ENCODE data around the gene UBD.
A peak's percentile ranks its signal among the peaks of the same experiment; 100 is the strongest.

UBD gene

DNA sequence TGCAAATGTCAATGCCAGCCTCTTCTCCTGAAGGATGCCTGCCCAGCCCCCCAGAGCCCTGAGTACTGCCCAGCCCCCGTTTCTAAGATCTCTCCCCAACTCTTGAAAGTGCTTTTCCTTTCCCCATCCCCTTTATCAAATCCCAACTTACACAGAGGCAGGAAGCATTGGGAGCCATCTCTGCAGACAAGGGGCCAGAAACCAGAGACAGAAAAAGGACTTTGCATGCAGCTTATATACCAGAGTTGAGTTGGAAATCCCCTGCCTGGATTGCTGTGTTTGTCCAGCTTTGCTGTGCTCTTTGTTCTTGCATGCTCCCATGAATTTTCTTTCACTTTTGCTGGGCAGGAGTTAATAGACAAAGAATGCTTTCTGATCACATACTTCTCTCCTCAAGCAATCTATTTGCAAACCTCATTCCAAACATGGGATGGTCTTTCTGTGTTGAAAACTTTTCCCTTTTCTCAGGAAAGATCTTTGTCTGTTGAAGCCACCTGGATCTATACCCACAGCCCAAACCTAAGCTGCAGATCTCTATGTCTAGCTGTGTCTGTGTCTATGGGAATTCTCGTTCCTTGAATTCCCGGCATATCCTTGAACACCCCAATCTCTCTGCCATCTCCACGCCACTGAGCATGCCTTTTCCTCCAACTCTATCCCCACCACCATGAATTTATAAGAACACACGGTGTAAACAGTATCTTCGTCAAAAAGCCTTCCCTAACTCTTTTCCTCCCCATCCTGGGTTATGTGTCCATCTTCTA, at the start of gene UBD:
UBD (minus strand) TSS at position 209 of the 764 bp plus-strand sequence; CDS start at position 178, 31 bp downstream.
- peak; percentile 2 for DNase-seq

DNA sequence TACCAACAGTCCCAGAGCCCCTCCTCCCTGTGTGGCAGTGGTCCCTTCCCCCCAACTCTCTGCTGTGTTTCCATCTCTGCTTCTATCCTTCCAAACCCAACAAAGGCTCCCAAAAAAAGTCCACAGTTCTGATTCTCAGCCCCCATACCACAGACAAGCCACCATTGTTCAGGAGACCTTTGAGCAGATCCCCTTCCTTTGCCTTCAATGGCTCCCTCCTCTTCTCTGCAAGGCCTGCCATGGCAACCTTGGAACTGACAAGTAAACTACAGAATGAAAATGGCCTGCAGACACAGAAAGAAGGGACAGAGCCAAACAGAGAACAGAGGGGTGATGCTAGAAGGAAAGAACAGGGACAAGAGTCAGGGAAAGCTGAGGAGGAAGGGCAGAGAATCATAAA, 48.6 kb upstream of the UBD start:
- DNase-seq: no peak

DNA sequence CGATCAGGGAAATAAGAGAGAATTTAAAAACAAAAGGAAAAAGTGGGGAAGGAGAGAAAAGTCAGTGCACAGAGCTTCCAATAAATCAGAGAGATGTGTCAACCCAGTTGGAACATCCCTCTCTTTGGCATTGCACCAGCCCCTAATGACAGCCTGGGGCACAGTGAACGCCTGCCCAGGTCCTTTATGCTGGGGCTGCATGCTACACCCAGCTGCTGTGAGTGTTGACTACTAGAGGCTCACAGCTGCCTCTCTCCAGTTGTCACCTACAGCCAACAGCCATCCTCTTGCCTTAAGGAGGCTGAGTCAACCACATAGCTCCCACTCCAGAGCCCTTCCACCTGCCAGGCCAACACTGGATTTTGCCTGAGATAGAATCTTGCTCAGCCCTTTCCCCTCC, 44.4 kb upstream of the UBD start:
- DNase-seq: no peak

DNA sequence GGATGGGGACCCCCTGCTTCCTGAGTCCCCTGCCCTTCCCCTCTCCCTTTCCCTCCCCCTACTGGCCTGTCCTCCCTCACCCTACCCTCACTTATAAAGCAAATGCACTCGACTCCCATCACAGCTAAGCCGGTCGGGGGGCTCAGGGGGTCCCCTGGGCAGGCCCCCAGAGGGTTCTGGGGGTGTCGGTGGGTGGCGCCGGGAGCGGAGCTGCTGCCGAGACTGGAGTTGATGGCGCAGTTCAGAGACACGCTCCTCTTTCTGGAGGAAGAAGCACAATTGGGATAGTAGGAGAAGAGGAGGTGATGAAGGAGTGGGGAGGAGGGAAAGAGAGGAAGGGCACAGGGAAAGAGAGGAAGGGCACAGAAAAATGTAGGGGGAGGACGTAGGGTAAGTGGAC, 43.9 kb upstream of the UBD start:
- no peak for DNase-seq

DNA sequence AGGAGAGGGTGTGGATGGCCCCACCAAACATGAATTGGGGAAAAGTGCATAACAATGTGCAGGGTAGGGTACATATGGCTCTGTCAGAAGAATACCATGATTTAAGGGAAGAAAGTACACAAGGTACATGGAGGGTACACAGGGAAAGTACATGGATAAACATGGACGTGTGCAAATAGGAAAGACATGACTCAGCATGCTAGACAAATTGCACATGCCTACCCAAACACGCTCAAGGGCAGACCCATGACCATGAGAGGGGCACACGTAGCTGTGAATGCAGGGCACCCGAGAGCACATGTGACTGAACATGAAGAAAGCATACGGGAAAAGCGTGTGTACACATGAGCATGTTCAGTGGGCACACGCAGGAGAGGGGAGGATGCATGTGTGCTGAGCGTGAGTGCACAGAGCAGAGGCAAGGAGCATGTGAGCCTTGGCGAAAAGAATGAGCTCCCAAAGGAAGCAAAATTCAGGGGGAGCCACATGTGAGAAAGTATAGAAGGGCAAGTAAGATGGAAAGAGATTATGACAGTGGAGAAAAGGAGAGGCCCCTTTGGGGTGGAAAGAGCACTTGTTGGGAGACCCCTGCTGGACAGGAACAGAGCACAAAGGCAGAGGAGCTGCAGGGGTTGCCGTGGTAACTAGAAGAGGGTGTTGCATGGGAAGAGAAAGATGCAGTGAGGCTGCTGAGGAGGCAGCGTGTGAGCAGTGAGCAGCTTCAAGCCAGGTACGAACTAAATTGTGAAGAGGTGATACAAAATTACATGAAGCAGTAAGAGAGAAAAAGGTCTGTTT, 43.2 kb upstream of the UBD start:
- DNase-seq: peak; percentile 46

DNA sequence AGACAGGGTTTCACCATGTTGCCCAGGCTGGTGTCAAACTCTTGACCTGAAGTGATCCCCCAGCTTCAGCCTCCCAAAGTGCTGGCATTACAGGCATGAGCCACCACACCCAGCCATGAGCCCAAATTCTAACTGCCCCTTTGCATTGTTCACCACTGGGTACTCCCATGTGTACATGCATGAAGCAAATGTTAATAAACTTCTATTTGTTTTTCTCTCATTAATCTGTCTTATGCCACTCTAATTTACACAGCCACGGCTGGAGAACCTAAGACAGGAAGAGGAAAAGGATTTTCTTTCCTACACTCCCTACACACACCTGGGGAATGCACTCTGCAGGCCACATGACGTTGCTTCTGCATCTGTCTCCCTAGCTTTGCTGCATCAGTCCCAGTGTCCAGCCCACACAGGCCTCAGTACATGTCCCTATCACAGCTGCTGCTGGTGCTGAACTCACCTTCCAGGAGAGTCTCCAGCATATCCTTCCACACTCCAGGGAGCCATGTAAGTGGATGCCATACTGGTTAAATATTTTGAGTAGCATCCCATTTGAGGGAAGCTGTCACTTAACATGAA, 38.7 kb upstream of the UBD start:
- DNase-seq: no peak

DNA sequence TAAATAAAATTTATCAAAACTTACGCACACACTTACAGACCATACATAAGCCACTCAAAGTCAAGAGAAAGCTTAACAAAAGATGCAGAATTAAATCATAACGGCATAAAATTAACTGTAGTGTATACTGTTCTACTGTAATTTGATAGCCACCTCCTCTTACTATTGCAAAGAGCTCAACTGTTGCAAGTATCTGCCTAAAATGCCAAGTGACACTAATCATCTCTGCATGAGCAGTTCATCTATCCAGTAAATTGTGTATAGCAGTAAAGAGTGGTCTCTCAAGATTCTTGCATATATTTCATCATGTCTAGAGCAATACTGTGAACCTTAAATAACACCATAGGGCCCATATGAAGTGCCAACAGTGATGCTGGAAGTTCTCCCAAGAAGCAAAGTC, 37.7 kb upstream of the UBD start:
- no peak for DNase-seq

DNA sequence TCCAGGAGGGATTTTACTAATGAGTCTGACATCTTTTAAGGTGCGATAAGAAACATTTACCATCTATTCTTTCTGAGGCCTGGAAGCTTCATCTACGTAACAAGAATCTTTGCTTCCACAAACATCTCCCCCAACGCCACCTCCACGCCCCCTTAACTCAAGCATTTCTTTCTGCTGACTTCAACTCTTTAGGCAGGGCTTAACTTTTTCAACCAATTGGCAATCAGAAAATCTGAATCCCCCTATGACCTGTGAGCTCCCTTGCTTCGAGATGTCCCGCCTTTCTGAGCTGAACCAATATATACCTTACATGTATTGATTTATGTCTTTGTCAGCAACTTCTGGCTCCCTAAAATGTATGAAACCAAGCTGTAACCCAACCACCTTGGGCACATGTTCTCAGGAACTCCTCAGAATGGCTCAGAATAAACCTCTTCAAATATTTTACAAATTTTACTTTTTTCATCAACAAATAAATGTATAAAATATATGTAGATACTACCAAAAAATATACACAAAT, 36.9 kb upstream of the UBD start:
- no peak for DNase-seq

DNA sequence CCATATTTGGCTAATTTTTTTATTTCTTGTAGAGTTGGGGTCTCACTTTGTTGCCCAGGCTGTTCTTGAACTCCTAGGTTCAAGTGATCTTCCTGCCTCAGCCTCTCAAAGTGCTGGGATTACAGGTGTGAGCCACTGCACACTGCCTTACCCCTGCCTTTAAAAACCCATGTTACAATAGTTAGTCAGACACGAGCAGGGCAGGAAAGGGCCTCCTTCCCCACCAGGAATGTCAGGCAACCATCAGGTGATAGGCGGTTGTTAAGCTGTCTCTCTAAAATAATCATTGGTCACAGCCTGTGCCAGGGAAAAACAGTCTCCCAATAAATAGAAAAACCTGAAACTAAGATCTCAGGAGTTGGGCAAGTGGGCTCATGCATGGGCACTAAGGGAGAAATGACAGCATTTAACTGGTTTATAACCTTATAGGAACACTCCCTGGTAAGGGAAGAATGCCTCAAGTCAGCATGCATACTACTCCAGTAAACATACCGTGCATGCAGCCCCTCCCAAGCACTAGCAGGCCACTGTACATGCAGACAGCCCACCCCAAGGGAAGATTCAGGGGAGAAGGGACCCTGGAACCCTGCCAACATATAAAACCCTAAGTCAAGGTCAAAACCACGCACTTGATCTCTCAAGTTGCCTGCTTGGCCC, 33.8 kb upstream of the UBD start:
- no peak for DNase-seq

DNA sequence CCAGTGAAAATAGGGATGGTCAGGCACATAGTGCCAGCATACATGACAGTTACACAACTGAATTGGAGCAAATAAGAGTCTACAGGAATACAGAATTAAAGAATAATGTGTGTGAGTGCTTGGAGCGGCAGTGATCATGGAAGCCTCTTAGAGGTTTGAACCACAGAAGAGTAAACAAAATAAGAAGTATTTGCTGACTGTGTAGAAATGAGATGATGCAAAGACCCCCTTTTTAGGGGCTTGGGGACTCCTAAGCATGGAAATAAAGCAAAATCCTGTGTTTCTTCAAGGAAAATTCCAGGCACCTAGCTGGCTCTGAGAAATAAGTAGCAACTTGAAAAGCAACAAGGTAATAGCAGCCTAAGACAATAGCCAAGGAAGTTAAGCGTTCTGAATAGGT, 32.1 kb upstream of the UBD start:
- DNase-seq: no peak

DNA sequence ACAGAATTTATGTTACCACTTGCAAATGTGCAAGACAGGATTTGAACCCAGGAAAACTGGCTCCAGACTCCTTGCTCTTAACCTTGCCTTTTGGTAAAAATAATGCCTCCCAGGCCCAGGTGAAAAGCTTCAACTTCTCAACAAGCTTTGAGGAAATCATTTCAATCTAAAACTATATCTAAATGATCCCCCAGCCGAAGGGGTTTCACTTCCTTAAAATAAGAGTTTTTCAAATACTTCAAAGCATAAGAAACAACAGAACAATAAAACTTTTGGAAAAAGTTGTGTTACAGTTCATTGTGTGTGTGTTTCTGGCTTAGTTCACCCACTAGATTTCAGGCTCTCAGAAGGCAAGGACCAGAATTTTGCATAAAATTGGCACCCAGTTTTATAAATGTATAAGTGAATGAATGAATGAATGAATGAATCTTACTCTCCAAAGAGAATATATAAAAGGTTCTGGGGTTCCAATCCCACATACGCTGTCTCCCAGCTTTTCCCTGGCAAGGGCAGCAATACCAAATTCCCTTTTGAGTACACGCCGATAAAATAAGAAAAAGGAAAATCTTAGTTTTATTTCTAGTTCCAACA, 30.8 kb upstream of the UBD start:
- no peak for DNase-seq

DNA sequence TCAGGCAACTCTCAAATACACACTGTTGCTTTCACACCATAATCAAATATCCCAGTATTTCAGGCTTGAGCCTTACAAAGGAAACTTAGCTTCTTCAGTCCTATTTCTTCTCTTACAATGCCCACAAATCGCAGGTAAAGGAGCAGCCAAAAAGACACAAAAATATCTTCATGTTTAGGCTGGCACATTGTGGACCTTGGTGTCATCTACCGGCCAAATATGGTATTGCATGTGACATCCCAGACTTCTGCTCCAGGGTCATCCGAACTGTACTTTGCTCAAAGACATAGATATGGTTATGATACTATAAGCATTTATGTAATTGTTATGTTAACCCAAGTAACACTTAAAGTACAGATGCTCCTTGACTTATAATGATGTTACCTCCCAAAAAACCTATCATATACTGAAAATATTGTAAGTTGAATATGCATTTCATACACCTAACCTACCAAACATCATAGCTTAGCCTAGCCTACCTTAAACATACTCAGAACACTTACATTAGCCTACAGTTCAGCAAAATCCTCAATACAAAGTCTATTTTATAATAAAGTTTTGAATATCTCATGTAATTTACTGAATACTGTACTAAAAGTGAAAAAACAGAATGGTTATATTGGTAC, 30.0 kb upstream of the UBD start:
- DNase-seq: peak; percentile 8

DNA sequence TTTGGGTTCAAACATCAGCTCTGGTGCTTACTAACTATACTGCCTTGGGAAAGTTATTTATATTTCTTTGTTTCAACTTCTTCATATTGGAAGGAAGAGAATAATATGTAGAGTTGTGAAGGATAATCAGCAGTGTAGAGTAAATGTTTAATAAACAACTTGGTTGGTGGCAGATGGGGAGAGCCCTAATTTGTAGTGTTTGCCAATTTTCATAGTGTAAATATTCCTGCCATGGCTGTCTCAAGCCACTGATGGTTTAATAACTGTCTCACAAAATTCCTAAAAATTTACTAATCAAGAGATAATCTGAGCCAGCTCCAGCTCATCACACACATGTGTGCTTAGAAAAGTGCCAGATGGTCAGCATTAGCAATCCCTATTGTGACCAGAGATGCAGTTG, 25.3 kb upstream of the UBD start, which contains the start of gene OR2H2:
OR2H2 (plus strand) TSS at position 301 of the 400 bp plus-strand sequence. CDS start 2,824 bp downstream, outside the sequence.
- DNase-seq: no peak

DNA sequence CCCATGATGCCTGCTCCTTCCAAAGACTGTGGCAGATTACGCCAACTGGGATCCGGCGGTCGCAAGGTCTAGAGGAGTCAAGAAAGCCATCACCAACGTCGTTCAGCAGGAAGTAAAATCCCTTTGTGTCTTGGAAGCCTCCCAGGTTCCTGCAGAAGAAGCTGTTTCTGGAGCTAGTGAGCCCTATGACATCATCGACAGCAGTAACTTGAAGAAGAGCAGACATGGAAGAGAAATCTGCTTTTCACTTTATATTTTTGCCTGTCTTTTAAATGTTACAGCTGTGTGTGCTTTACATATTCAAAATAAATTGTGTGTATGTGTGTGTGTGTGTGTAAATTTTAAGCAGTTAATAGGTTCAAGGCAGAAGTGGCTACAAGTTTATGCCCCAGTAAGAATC, 18.0 kb upstream of the UBD start:
- no peak for DNase-seq

DNA sequence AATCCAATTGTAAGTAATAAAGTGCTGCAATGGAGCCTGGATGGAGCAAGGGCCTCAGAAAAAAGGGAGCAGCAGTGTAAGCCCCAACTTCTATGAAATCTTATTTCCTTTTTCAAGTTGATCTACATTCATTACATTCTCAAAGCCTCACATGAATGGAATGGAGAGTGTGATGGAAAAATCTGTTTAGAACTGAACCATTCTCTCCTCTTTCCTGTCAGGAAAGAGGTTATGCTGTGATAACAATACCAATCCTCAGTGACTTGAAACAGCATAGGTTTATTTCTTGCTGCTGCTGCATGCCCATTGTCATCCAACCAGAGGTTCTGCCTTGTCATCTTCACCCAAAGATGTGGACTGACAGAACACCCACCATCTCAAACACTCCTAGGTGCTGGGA, 16.5 kb upstream of the UBD start:
- DNase-seq: no peak

DNA sequence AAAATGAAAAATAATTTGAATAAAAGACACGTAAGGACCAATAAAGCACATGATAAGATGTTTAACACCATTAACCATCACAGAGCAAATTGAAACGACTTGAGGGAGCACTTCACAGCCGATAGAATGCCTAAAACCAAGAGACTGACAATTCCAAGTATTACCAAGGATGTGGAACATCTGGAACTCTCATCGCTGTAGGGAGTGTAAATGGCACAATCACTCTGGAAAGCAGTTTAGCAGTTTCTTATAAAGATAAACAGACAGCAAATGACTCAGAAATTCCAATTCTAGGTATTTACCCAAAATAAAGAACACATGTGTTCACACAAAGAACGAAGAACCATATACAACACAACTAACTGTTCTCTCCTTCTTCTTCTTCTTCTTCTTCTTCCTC, 8.5 kb upstream of the UBD start:
- DNase-seq: no peak

DNA sequence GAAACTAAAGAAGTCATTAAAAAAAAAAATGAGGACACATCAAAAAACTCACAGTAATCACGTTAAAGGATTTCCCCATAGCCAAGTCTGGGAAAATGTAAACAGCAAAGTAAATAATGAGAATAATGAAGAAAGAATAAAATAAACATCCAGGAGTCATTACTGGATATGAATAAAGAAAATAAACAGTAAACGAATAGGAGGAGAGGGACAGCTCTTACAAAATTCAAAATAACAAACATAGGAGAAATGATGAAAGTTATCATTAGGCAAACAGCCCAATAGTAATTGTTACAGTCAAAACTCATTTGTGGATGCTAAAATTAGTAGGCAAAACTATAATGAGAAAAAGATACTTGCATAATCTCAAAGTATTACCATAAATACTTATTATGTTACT, 8.0 kb upstream of the UBD start:
- DNase-seq: no peak

DNA sequence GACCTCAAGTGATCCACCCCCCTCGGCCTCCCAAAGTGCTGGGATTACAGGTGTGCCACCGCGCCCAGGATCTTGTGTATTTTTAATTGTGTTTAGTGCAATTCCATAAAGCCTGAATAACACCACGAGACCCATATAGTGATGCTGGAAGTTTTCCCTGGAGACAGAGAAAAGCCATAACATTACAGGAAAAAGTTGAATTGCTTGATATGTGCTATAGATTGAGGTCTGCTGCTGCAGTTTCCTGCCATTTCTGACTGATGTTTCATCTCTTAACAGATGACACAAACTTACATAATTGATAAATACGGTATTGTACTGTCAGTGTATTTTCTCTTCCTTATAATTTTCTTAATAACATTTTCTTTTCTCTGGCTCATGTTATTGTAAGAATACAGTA, 7.3 kb upstream of the UBD start:
- no peak for DNase-seq

DNA sequence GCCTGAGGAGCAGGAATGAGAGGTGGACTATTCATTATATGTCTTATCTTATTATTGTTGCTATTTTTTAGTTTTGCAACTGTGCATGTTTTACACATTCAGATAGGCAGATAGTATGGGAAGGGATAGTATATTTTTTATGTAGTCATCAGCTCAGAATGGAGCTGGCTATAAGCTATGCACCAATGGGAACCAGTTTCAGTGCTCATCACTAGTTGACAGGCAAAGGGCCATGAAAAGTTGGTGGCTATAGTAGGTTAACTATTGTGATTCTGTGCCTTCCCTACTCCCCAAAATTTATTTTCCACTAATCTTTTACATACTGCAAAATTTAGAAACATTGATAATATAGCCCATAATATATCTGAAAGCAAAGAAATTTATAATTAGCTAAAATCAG, 5.3 kb upstream of the UBD start:
- DNase-seq: no peak

DNA sequence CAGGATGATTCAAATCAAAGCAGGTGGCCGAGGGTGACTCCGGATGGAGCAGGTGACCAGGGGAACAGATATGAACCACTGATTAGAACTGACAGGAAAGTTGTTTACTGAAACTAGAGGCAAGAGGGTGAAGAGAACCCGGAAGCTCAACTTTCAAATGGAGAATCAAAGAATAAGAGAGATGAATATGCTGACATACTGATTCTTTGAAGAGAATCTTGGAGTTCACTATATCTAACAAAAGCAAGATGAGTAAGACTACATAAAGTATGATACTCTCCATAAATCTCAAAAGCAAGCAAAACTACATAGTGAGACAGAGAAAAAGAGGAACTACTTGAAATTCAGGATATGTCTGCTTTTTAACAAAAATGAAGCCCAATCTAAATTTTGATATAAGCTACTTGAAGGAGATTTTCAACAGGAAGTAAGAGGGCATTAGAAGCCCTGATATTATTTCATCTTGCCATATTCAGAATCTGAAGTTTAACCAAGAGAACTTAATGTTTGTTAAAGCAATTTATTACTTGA, 4.0 kb upstream of the UBD start:
- no peak for DNase-seq

DNA sequence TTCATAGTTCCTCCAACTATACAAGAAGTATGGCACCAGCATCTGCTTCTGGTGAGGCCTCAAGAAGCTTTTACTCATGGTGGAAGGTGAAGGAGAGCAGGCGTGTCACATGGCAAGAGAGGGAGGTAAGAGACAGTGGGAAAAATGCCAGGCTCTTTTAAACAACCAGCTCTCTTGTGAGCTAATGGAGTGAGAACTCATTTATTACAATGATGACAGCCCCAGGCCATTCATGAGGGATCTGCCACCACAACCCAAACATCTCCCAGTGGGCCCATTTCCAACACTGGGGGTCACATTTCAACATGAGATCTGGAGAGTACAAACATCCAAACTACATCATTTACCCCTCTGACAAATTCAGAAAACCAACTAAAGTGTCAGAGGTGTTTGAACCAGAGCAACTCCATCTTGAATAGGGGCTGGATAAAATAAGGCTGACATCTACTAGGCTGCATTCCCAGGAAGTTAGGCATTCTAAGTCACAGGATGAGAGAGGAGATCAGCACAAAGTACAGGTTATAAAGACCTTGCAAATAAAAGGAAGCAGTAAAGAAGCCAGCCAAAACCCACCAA, 2.2 kb upstream of the UBD start:
- no peak for DNase-seq

DNA sequence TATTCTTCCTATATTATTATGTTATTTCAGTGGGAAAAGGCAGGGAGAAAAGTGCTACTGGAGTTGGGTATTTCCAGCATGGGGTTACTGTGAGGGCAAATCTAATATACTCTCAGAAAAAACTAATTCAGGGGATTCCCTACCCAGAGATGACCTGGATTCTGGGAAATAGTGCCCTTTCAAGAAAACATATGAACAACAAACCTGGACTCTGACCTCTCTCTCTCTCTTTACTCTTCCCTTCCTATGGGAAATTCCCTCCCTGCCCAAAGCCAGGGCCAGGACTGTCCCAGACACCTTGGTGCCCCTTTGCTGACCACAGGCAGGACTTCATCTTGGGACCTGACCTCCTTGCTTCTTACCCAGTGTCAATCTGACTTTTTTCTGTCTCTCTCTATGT, 1.6 kb upstream of the UBD start:
- no peak for DNase-seq

All from NCI-H146 (cell line).